Measurements from ENCODE around the gene C19orf53. TPM values are rescaled to one million over a fixed set of nuclear protein-coding genes. Genes with fewer than 3 reads are reported as not detected.

C19orf53 gene
- total RNA-seq, 1 donor from 2014 or later = 71.5 TPM

DNA sequence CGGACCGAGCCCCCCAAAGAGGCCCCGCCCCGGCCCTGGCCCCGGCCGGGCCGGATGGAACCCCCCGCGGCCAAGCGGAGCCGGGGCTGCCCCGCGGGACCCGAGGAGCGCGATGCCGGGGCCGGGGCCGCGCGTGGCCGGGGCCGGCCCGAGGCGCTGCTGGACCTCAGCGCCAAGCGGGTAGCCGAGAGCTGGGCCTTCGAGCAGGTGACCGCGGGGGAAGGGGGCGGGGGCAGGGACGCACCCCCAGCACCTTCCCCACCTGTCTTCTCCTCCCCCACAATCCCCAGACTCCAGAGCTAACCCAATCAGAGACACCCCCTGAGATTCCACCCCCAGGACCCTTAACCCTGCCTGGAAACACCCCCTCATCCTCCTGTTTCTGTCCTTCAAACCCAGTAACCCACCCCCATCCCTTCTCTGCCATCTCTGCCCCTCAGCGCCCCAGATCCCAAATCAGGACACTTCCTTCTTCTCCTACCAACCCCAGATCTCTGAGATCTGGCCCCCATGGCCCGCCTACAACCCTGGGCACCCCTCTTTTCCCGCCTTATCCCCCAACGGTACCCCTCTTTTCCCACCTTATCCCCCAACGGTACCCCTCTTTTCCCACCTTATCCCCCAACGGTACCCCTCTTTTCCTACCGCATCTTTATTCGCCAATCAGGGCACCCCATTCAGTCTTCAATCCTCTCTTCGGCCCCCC, 21.5 kb downstream of the C19orf53 start:
- no peak for DNase-seq (ENCODE audit: low spot score)

DNA sequence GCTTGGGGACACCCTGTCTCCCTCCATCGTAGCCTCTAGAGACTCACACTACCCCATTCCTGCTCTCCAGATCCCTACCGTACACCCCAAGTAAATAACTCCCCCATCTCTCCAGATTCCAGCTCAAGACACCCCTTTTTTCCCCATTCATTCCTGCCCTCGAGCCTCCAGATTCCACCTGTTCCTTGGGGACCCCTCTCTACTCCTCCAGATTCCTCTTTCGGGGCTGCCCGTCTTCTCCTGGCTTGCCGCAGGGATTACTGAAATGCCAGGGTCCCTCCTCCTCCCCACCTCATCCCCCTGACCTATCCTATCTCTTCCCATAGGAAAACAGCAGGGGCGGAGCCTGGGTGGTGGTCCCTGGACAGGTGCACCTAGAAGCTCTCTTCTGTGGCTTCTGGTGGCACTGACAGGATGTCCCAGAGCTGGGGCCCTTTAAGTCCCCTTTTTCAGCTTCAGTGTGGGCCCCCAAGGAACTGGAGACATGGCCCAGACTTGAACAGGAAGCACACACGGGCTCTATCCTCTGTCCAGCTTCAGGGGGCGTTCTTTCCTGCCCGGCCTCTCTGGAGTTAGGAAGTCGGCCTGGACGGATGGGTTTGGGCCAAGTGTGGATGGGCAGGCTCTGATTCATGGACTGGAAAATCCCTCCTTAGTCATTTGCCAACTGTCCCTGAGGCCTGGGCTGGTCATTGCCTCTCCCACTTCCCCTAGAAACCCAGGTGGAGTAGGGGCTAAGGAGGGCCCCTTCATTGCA, 22.2 kb downstream of the C19orf53 start:
- DNase-seq (ENCODE audit: low spot score) = no peak

DNA sequence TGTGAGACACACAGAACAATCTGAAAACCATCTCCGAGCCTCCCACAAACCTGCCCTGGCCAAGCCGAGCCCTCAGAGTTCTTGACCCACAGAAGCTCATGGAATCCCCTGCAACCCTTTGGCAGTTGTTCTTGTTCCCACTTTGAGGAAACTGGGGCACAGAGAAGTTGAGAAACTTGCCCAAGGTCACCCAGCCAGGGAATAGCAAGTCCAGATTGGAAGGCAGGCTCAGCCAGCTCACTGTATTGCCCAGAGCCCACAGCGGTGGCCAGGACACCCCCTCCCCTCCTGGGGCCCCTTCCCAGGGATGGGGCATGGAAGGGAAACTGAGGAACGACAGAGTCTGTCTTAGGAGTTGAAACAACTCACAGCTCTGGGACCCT, 22.8 kb downstream of the C19orf53 start:
- no peak for DNase-seq (ENCODE audit: low spot score)

DNA sequence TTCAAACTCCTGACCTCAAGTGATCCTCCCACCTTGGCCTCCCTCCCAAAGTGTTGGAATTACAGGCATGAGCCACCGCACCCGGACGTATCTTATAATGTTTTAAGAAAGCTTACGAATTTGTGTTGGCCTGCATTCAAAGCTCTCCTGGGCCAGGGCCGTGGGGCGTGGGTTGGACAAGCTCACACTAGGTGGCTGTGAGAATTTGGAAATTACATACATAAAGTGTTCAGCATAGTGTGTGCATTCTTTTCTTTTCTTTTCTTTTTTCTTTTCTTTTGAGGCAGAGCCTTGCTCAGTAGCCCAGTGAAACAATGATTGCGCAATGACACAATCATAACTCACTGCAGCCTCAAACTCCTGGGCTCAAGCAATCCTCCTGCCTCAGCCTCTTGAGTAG, 23.6 kb downstream of the C19orf53 start:
- DNase-seq (ENCODE audit: low spot score) = no peak

GRCh38 chr19:13799669-13800068, 25.4 kb downstream of the C19orf53 start:
- DNase-seq (ENCODE audit: low spot score) = no peak

GRCh38 chr19:13803038-13803437, 28.8 kb downstream of the C19orf53 start:
- no peak for DNase-seq (ENCODE audit: low spot score)

GRCh38 chr19:13804830-13805683, 30.8 kb downstream of the C19orf53 start:
- DNase-seq (ENCODE audit: low spot score) = no peak

- DNase-seq (ENCODE audit: low spot score) = no peak
Measured at GRCh38 chr19:13806728-13807127, 32.5 kb downstream of the C19orf53 start.

- DNase-seq (ENCODE audit: low spot score) = no peak
Measured at GRCh38 chr19:13807421-13808021, 33.3 kb downstream of the C19orf53 start.

DNA sequence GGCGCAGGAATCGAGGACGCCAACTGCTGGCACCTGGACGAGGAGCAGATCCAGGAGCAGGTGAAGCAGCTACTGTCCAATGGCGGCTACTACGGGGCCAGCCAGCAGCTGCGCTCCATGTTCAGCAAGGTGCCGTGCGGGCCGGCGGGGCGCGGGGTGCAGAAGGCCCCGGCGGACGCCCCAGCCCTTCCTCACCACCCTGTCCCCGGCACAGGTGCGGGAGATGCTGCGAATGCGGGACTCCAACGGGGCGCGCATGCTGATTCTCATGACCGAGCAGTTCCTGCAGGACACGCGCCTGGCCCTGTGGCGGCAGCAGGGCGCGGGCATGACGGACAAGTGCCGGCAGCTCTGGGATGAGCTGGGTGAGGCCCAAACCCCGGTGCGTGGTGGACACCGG, 34.6 kb downstream of the C19orf53 start:
- no peak for DNase-seq (ENCODE audit: low spot score)

GRCh38 chr19:13812544-13812943, 38.3 kb downstream of the C19orf53 start:
- DNase-seq (ENCODE audit: low spot score) = no peak

GRCh38 chr19:13813147-13813546, 38.9 kb downstream of the C19orf53 start:
- no peak for DNase-seq (ENCODE audit: low spot score)

- DNase-seq (ENCODE audit: low spot score) = no peak
Measured at GRCh38 chr19:13814550-13814949, 40.3 kb downstream of the C19orf53 start.

GRCh38 chr19:13817018-13817614, 42.9 kb downstream of the C19orf53 start:
- no peak for DNase-seq (ENCODE audit: low spot score)

- no peak for DNase-seq (ENCODE audit: low spot score)
Measured at GRCh38 chr19:13817615-13818371, 43.5 kb downstream of the C19orf53 start.

DNA sequence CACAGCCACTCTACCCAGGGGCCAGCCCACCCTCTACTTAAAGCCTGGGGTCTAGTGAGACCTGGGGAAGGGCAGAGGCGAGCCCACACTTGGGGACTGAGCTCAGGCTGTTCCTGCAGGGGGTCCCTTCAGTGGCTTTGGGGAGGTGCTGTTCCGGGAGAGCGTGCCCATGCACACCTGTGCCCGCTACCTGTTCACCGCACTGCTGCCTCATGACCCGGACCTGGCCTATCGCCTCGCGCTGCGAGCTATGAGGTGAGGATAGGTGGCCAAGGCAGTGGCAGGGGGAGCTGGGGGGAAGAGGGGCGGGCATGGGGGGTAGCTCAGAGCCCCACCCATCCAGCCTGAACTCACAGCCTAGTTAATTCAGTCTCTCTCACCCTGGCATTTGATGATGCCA, 45.0 kb downstream of the C19orf53 start:
- DNase-seq (ENCODE audit: low spot score) = no peak

GRCh38 chr19:13821292-13821691, 47.0 kb downstream of the C19orf53 start:
- DNase-seq (ENCODE audit: low spot score) = no peak

GRCh38 chr19:13823256-13823655, 49.0 kb downstream of the C19orf53 start:
- no peak for DNase-seq (ENCODE audit: low spot score)

DNA sequence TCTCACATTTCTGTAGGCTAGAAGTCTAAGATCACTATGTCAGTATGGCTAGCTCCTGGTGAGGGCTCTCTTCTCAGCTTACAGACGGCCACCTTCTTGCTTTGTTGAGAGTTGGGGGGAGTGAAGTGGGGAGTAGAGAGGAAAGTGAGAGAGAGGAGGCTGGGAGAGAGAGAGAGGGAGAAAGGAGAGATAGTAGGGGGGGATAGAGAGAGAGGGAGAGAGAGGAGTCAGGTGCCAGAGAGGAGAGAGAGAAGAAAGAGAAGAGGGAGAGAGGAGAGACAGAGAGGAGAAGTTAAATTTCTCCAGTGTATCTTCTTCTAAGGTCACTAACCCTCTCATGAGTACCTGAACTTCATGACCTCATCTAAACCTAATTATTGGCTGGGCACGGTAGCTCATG, 49.6 kb downstream of the C19orf53 start:
- DNase-seq (ENCODE audit: low spot score) = no peak

GRCh38 chr19:13824703-13825102, 50.4 kb downstream of the C19orf53 start:
- no peak for DNase-seq (ENCODE audit: low spot score)
